ENCODE results near the gene TGM5.

Gene TGM5

GRCh38 chr15:43219929-43220928 lies 46.5 kb downstream of the TGM5 start:
- H3K36me3 ChIP-seq (ENCODE audit: control insufficient read depth, insufficient read depth, low read length) = no peaks in the 10 kb centered on the region

GRCh38 chr15:43218908-43219706 lies 47.6 kb downstream of the TGM5 start:
- no peaks in the 10 kb centered on the region for H3K9me3 ChIP-seq (ENCODE audit: control insufficient read depth, low read length)

More at GRCh38 chr15:43219929-43220928, 46.5 kb downstream of the TGM5 start:
- Histone ChIP-seq H3K4me3 (ENCODE audit: insufficient read depth, low read depth, low read length, poor library complexity, severe bottlenecking) (no peak overlapping the region), H3K27ac (ENCODE audit: insufficient read depth, low read length, poor library complexity, severe bottlenecking) (no peak overlapping the region), H3K9me3 (ENCODE audit: control insufficient read depth, low read length) (no peaks in the 10 kb centered on the region), H3K4me1 (ENCODE audit: control insufficient read depth, insufficient read depth, low read length, poor library complexity, severe bottlenecking) (no peaks in the 10 kb centered on the region), H3K27me3 (replicated peaks; ENCODE audit: control insufficient read depth, insufficient read depth, low read length, poor library complexity, severe bottlenecking) (no peaks in the 10 kb centered on the region)
- DNase-seq = no peak

GRCh38 chr15:43215961-43216360 lies 50.8 kb downstream of the TGM5 start:
- H3K36me3 ChIP-seq (ENCODE audit: control insufficient read depth, insufficient read depth, low read length) = no peaks in the 10 kb centered on the region
- H3K27ac ChIP-seq (ENCODE audit: insufficient read depth, low read length, poor library complexity, severe bottlenecking) = no peak overlapping the region
- no peaks in the 10 kb centered on the region for H3K9me3 ChIP-seq (ENCODE audit: control insufficient read depth, low read length)
- no peak overlapping the region for H3K4me3 ChIP-seq (ENCODE audit: insufficient read depth, low read depth, low read length, poor library complexity, severe bottlenecking)
- H3K27me3 ChIP-seq (replicated peaks; ENCODE audit: control insufficient read depth, insufficient read depth, low read length, poor library complexity, severe bottlenecking) = no peaks in the 10 kb centered on the region
- no peak for DNase-seq
- H3K4me1 ChIP-seq (ENCODE audit: control insufficient read depth, insufficient read depth, low read length, poor library complexity, severe bottlenecking) = no peaks in the 10 kb centered on the region

More at GRCh38 chr15:43218908-43219706, 47.6 kb downstream of the TGM5 start:
- DNase-seq = no peak
- Histone ChIP-seq H3K4me3 (ENCODE audit: insufficient read depth, low read depth, low read length, poor library complexity, severe bottlenecking) (no peak overlapping the region), H3K36me3 (ENCODE audit: control insufficient read depth, insufficient read depth, low read length) (no peaks in the 10 kb centered on the region), H3K4me1 (ENCODE audit: control insufficient read depth, insufficient read depth, low read length, poor library complexity, severe bottlenecking) (no peaks in the 10 kb centered on the region), H3K27me3 (replicated peaks; ENCODE audit: control insufficient read depth, insufficient read depth, low read length, poor library complexity, severe bottlenecking) (no peaks in the 10 kb centered on the region), H3K27ac (ENCODE audit: insufficient read depth, low read length, poor library complexity, severe bottlenecking) (no peak overlapping the region)

GRCh38 chr15:43214592-43215295 lies 52.0 kb downstream of the TGM5 start:
- Histone ChIP-seq H3K4me3 (ENCODE audit: insufficient read depth, low read depth, low read length, poor library complexity, severe bottlenecking) (no peak overlapping the region), H3K27me3 (replicated peaks; ENCODE audit: control insufficient read depth, insufficient read depth, low read length, poor library complexity, severe bottlenecking) (no peaks in the 10 kb centered on the region), H3K36me3 (ENCODE audit: control insufficient read depth, insufficient read depth, low read length) (no peaks in the 10 kb centered on the region), H3K4me1 (ENCODE audit: control insufficient read depth, insufficient read depth, low read length, poor library complexity, severe bottlenecking) (no peaks in the 10 kb centered on the region), H3K9me3 (ENCODE audit: control insufficient read depth, low read length) (no peaks in the 10 kb centered on the region), H3K27ac (ENCODE audit: insufficient read depth, low read length, poor library complexity, severe bottlenecking) (no peak overlapping the region)
- DNase-seq = no peak

- Histone ChIP-seq H3K4me3 (ENCODE audit: insufficient read depth, low read depth, low read length, poor library complexity, severe bottlenecking) (no peak overlapping the region), H3K27ac (ENCODE audit: insufficient read depth, low read length, poor library complexity, severe bottlenecking) (no peak overlapping the region), H3K9me3 (ENCODE audit: control insufficient read depth, low read length) (no peaks in the 10 kb centered on the region), H3K4me1 (ENCODE audit: control insufficient read depth, insufficient read depth, low read length, poor library complexity, severe bottlenecking) (no peaks in the 10 kb centered on the region), H3K27me3 (replicated peaks; ENCODE audit: control insufficient read depth, insufficient read depth, low read length, poor library complexity, severe bottlenecking) (no peaks in the 10 kb centered on the region), H3K36me3 (ENCODE audit: control insufficient read depth, insufficient read depth, low read length) (no peaks in the 10 kb centered on the region)
- no peak for DNase-seq
Measured at GRCh38 chr15:43214169-43214568, 52.6 kb downstream of the TGM5 start.

GRCh38 chr15:43213466-43213865 lies 53.3 kb downstream of the TGM5 start:
- Histone ChIP-seq H3K4me1 (ENCODE audit: control insufficient read depth, insufficient read depth, low read length, poor library complexity, severe bottlenecking) (no peaks in the 10 kb centered on the region), H3K27ac (ENCODE audit: insufficient read depth, low read length, poor library complexity, severe bottlenecking) (no peak overlapping the region), H3K4me3 (ENCODE audit: insufficient read depth, low read depth, low read length, poor library complexity, severe bottlenecking) (no peak overlapping the region), H3K36me3 (ENCODE audit: control insufficient read depth, insufficient read depth, low read length) (no peaks in the 10 kb centered on the region), H3K9me3 (ENCODE audit: control insufficient read depth, low read length) (no peaks in the 10 kb centered on the region), H3K27me3 (replicated peaks; ENCODE audit: control insufficient read depth, insufficient read depth, low read length, poor library complexity, severe bottlenecking) (no peaks in the 10 kb centered on the region)
- DNase-seq = no peak

GRCh38 chr15:43212951-43213350 lies 53.8 kb downstream of the TGM5 start:
- H3K27me3 ChIP-seq (replicated peaks; ENCODE audit: control insufficient read depth, insufficient read depth, low read length, poor library complexity, severe bottlenecking) = no peaks in the 10 kb centered on the region
- no peak overlapping the region for H3K4me3 ChIP-seq (ENCODE audit: insufficient read depth, low read depth, low read length, poor library complexity, severe bottlenecking)
- no peaks in the 10 kb centered on the region for H3K4me1 ChIP-seq (ENCODE audit: control insufficient read depth, insufficient read depth, low read length, poor library complexity, severe bottlenecking)
- H3K36me3 ChIP-seq (ENCODE audit: control insufficient read depth, insufficient read depth, low read length) = no peaks in the 10 kb centered on the region
- no peaks in the 10 kb centered on the region for H3K9me3 ChIP-seq (ENCODE audit: control insufficient read depth, low read length)
- no peak for DNase-seq
- H3K27ac ChIP-seq (ENCODE audit: insufficient read depth, low read length, poor library complexity, severe bottlenecking) = no peak overlapping the region

GRCh38 chr15:43212299-43212698 lies 54.4 kb downstream of the TGM5 start:
- no peaks in the 10 kb centered on the region for H3K36me3 ChIP-seq (ENCODE audit: control insufficient read depth, insufficient read depth, low read length)
- H3K27ac ChIP-seq (ENCODE audit: insufficient read depth, low read length, poor library complexity, severe bottlenecking) = no peak overlapping the region
- H3K4me3 ChIP-seq (ENCODE audit: insufficient read depth, low read depth, low read length, poor library complexity, severe bottlenecking) = no peak overlapping the region
- no peaks in the 10 kb centered on the region for H3K4me1 ChIP-seq (ENCODE audit: control insufficient read depth, insufficient read depth, low read length, poor library complexity, severe bottlenecking)
- no peak for DNase-seq
- no peaks in the 10 kb centered on the region for H3K27me3 ChIP-seq (replicated peaks; ENCODE audit: control insufficient read depth, insufficient read depth, low read length, poor library complexity, severe bottlenecking)
- H3K9me3 ChIP-seq (ENCODE audit: control insufficient read depth, low read length) = no peaks in the 10 kb centered on the region

GRCh38 chr15:43211224-43211735 lies 55.4 kb downstream of the TGM5 start:
- no peaks in the 10 kb centered on the region for H3K4me1 ChIP-seq (ENCODE audit: control insufficient read depth, insufficient read depth, low read length, poor library complexity, severe bottlenecking)
- no peak overlapping the region for H3K4me3 ChIP-seq (ENCODE audit: insufficient read depth, low read depth, low read length, poor library complexity, severe bottlenecking)
- H3K27ac ChIP-seq (ENCODE audit: insufficient read depth, low read length, poor library complexity, severe bottlenecking) = no peak overlapping the region
- H3K27me3 ChIP-seq (replicated peaks; ENCODE audit: control insufficient read depth, insufficient read depth, low read length, poor library complexity, severe bottlenecking) = no peaks in the 10 kb centered on the region
- no peaks in the 10 kb centered on the region for H3K36me3 ChIP-seq (ENCODE audit: control insufficient read depth, insufficient read depth, low read length)
- H3K9me3 ChIP-seq (ENCODE audit: control insufficient read depth, low read length) = no peaks in the 10 kb centered on the region
- no peak for DNase-seq

All from effector memory CD4-positive, alpha-beta T cell (primary cell).